HG03354 (cell line): ENCODE data around the gene TIAL1.
"Not testable (repeated sequence)": the region's sequence is repeated elsewhere in the genome, so short reads cannot be mapped to it uniquely, and the experiment has no call there.

Source experiments
- ATAC-seq: cut with Tn5 transposase; IDR thresholded peaks from one replicate; pipeline ENCODE4 v1.9.1; 2021; ENCODE audit warnings: mild to moderate bottlenecking; ENCODE audit not compliant: unreplicated experiment, poor library complexity, severe bottlenecking

Gene TIAL1

GRCh38 chr10:119535837-119536507 is 60.8 kb downstream of the TIAL1 start:
- ATAC-seq, result no peak

- ATAC-seq, result no peak
Observed at GRCh38 chr10:119535305-119535704, 61.5 kb downstream of the TIAL1 start.

- no peak for ATAC-seq
Observed at GRCh38 chr10:119533473-119533872, 63.3 kb downstream of the TIAL1 start.

- not testable (repeated sequence) for ATAC-seq
Observed at GRCh38 chr10:119532791-119533190, 64.0 kb downstream of the TIAL1 start.

GRCh38 chr10:119532251-119532650 is 64.5 kb downstream of the TIAL1 start:
- not testable (repeated sequence) for ATAC-seq

- ATAC-seq, result no peak
Observed at GRCh38 chr10:119531067-119531466, 65.7 kb downstream of the TIAL1 start.

GRCh38 chr10:119528663-119529237 is 68.0 kb downstream of the TIAL1 start:
- ATAC-seq, result not testable (repeated sequence)

- no peak for ATAC-seq
Observed at GRCh38 chr10:119526621-119527592, 69.9 kb downstream of the TIAL1 start.

GRCh38 chr10:119526149-119526548 is 70.6 kb downstream of the TIAL1 start:
- ATAC-seq, result no peak

GRCh38 chr10:119525116-119525515 is 71.6 kb downstream of the TIAL1 start:
- ATAC-seq, result no peak

GRCh38 chr10:119524720-119525070 is 72.1 kb downstream of the TIAL1 start:
- ATAC-seq, result no peak

- no peak for ATAC-seq
Observed at GRCh38 chr10:119523895-119524719, 72.7 kb downstream of the TIAL1 start.
